NCI-H446 treated with DMSO at 0.1 percent for 48 hours (cell line): ENCODE data around the gene ATAD3A.
"Not testable (repeated sequence)": the region's sequence is repeated elsewhere in the genome, so short reads cannot be mapped to it uniquely, and the experiment has no call there.

Source experiments
- DNase-seq: peaks from one replicate; lab custom pipeline; 2025; lab: John Stamatoyannopoulos, UW

ATAD3A gene

GRCh38 chr1:1523651-1524050, 11.7 kb downstream of the ATAD3A start:
- not testable (repeated sequence) for DNase-seq

- not testable (repeated sequence) for DNase-seq
These were observed 12.9 kb downstream of the ATAD3A start for GRCh38 chr1:1524750-1525383.

DNA sequence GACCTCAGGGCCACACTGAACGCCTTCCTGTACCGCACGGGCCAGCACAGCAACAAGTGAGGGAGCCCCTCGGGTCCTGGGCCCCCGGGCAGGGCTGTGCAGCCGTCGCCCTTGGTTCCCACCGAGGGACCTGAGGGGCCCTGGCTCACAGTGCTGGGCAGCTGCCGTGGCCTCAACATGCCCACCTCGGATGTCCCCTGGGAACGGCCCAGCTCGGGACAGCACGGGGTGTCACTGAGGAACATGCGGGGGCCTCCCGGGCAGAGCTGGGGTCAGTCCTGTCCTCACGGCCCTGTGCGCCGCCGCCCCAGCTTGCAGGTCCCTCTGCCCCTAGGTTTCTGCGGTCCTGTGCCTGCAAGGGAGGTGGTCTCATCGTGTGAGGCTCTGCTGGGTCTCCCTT, 14.5 kb downstream of the ATAD3A start:
- not testable (repeated sequence) for DNase-seq

GRCh38 chr1:1527092-1527816, 15.3 kb downstream of the ATAD3A start:
- DNase-seq, result no peak

GRCh38 chr1:1528301-1529267, 16.6 kb downstream of the ATAD3A start:
- DNase-seq, result no peak

GRCh38 chr1:1529321-1529720, 17.4 kb downstream of the ATAD3A start:
- DNase-seq, result no peak

GRCh38 chr1:1529936-1530335, 18.0 kb downstream of the ATAD3A start:
- DNase-seq, result no peak

- no peak for DNase-seq
These were observed 20.0 kb downstream of the ATAD3A start for GRCh38 chr1:1531947-1532346.

- DNase-seq, result not testable (repeated sequence)
These were observed 21.4 kb downstream of the ATAD3A start for GRCh38 chr1:1533176-1533893.

DNA sequence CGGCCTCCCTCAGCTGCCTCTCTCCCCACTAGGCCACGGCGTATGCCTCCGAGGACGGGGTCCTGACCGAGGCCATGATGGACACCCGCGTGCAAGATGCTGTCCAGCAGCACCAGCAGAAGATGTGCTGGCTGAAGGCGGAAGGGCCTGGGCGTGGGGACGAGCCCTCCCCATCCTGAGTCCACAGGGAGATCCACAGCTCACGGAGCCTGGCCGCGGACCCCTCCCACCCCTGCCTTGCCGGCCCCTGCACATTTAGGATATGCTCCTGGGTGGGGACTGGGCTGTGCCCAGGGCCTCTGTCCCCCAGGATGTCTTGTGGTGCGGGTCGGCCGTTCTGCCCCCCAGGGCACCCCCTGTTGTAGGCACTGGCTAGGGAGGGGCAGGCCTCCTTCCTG, 21.9 kb downstream of the ATAD3A start:
- DNase-seq, result not testable (repeated sequence)

- DNase-seq, result no peak
These were observed 22.6 kb downstream of the ATAD3A start for GRCh38 chr1:1534401-1535154.

DNA sequence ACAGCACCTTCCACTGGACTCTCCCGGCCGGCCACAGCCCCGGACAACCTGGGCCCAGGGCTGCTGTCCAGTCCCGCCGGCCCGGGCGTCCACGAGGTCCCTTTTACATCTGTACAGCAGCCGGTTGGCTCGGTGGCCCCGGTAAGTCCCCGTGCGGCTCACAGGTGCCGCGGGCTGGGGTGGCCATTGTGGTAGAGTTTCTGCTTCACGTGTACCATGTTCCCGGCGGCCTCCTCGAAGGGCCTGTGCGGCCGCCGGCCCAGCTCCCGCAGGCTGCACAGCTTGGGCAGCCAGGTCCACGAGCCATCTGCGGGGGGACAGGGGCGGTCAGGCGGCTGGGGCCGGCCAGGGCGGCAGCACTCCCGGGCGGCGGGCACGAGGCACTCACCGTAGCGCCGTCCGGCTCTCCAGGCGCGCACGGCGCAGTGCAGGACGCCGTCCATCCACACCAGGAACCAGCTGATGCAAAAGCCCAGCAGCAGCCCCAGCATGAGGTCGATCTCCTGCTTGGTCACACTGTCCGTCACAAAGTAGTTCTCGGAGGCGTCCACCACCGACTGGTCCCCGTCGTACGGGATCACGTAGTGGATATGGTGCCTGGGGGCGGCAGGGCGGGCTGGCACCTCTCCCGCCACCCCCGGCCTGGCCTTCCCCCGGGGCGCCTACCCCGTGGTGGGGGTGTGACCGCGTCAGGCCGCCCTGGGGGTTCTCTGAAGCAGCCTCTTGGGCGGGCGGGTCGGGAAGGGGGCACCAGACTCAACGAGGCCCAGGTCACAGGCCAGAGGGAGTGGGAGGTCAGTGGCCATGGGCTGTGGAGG, 23.4 kb downstream of the ATAD3A start:
- DNase-seq, result no peak

- no peak for DNase-seq
These were observed 24.3 kb downstream of the ATAD3A start for GRCh38 chr1:1536019-1536937.

GRCh38 chr1:1536938-1537546, 25.1 kb downstream of the ATAD3A start:
- no peak for DNase-seq

DNA sequence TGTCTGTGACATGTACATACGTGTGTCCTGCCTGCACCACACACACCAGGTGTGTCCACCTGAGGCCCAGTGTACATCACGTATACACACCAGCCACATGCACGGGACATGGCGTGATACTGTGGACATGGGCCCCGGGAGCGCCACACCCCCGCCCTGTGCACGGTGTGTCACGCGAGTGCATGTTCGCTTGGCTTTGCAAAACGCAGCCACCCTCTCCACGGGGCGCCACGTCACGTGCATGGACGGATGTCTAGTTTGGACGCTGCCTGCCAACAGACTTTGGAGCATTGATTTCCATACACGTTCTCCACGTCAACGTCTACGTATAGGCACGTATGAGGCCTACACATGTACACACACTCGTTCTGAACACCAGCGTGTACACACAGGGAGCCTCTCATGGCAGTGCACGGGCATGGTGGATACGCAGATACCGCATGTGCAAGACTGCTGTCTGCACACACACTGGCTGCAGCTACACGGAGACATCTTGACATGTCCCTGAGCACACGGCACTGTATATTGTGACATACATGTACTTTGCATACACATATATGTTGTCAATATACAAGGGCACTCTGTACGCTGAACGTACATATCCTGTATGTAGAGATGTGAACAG, 25.8 kb downstream of the ATAD3A start:
- DNase-seq, result no peak

DNA sequence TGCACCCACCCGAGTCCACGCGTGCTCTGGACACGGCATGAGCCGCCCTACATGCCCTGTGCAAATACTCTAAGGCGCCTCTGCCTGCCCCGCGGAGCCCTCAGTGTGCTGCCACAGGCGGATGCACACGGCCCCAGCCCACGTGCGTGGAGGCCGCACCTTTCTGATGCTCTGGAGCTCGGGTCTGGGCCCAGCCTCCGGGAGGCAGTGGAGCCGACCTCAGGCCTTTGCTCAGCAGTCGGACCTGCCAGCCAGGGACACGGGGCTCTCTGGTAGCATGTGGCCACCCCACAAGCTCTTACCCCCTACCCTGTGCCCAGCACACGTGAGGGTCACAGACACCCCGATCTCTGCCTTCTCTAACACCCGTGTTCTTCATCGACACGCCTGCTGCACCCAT, 26.4 kb downstream of the ATAD3A start:
- no peak for DNase-seq

DNA sequence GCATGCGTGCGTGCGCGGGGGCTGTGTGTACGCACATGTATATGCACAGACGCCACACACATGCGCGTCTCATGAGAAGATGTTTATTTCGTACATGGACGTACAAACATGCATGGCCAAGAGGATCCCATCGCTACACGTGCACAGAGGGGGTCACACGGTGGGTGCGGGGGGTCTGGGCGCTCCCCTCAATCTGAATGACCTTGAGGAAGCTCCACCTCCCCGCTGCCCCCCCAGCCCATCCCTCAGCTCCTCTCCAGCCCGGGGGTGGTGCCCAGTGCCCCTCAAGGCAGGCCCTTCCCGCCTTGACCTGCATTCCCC, 27.0 kb downstream of the ATAD3A start:
- no peak for DNase-seq

GRCh38 chr1:1539310-1540089, 27.5 kb downstream of the ATAD3A start:
- no peak for DNase-seq
